ENCODE measurements around the gene RGL1.

- TF ChIP-seq CTCF (conservative IDR thresholded peaks at IDR 0.05) (no peak), ZFX (IDR thresholded peaks at IDR 0.05) (no peak)
These were observed 34.1 kb upstream of the RGL1 start for GRCh38 chr1:183770816-183771128.
